Esophagus muscularis mucosa (tissue), 4 donors: ENCODE data around the gene POU4F3.

Experiments
- EP300 ChIP-seq: sonication (generic); formaldehyde crosslinking; IDR thresholded peaks from one replicate; pipeline ENCODE4 v1.6.1; 2017; ENCODE audit warnings: antibody characterized with exemption
- POLR2A ChIP-seq: fragments of 450-650 bp; IDR thresholded peaks from one replicate; pipeline ENCODE4 v1.6.1; 2017; ENCODE audit warnings: antibody characterized with exemption, moderate library complexity, mild to moderate bottlenecking, low read depth
- TF ChIP-seq, protein P1 (sequence below), 3 experiments: fragments of 200-600 bp in 2 of 3; fragments of 450-650 bp in 1 of 3; sonication (generic) in 2 of 3; IDR thresholded peaks; one replicate each; pipeline ENCODE4 v1.5.1; 2017 to 2019; ENCODE audit warnings: antibody characterized with exemption in 3 of 3, mild to moderate bottlenecking in 2 of 3, moderate library complexity in 1 of 3

GRCh38 chr5:146334074-146334533 is 4.5 kb upstream of the POU4F3 start:
- TF ChIP-seq EP300 (no peak), POLR2A (no peak)
- TF ChIP-seq, protein P1, sequence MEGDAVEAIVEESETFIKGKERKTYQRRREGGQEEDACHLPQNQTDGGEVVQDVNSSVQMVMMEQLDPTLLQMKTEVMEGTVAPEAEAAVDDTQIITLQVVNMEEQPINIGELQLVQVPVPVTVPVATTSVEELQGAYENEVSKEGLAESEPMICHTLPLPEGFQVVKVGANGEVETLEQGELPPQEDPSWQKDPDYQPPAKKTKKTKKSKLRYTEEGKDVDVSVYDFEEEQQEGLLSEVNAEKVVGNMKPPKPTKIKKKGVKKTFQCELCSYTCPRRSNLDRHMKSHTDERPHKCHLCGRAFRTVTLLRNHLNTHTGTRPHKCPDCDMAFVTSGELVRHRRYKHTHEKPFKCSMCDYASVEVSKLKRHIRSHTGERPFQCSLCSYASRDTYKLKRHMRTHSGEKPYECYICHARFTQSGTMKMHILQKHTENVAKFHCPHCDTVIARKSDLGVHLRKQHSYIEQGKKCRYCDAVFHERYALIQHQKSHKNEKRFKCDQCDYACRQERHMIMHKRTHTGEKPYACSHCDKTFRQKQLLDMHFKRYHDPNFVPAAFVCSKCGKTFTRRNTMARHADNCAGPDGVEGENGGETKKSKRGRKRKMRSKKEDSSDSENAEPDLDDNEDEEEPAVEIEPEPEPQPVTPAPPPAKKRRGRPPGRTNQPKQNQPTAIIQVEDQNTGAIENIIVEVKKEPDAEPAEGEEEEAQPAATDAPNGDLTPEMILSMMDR (IDR thresholded peaks at IDR 0.05): no peak
